Kidney (tissue), 14 donors: ENCODE data around the gene DNAAF5. TPM values are rescaled to one million over a fixed set of nuclear protein-coding genes. Genes with fewer than 3 reads are reported as not detected.

ENCODE experiments used
- DNase-seq, 5 donors: peaks; one replicate each; pipeline ENCODE4 v3.0.0-alpha.2; 2013 to 2020
- FAIRE-seq: peaks from 2 replicates; lab custom pipeline; 2012; peaks lifted over from hg19 to GRCh38; lab: Jason Lieb, UNC
- H3K27ac ChIP-seq, 2 donors: one replicate each; pipeline ENCODE4 v1.7.0; 2013; ENCODE audit warnings: low read depth in 2 of 2, low read length in 2 of 2, inconsistent platforms in 1 of 2
- H3K27me3 ChIP-seq: one replicate; pipeline ENCODE4 v1.7.1; 2013; ENCODE audit warnings: low read length, inconsistent platforms; ENCODE audit not compliant: control insufficient read depth, insufficient read depth
- H3K36me3 ChIP-seq, 3 donors: one replicate each; pipeline versions ENCODE4 v1.7.0 to v1.7.1; 2013; ENCODE audit warnings: low read length in 3 of 3, control low read depth in 1 of 3, inconsistent platforms in 1 of 3; ENCODE audit not compliant: insufficient read depth in 3 of 3, control insufficient read depth in 2 of 3
- H3K4me1 ChIP-seq, 3 donors: one replicate each; pipeline versions ENCODE4 v1.7.0 to v1.7.1; 2013; ENCODE audit warnings: low read length in 3 of 3, inconsistent platforms in 1 of 3, low read depth in 1 of 3; ENCODE audit not compliant: control insufficient read depth in 2 of 3, insufficient read depth in 2 of 3
- H3K4me3 ChIP-seq, 3 donors: one replicate each; pipeline versions ENCODE4 v1.7.0 to v1.8.1; 2013; ENCODE audit warnings: low read length in 3 of 3, control low read depth in 1 of 3, inconsistent platforms in 1 of 3
- H3K9ac ChIP-seq, 3 donors: one replicate each; pipeline versions ENCODE4 v1.7.0 to v1.7.1; 2013; ENCODE audit warnings: low read length in 3 of 3, control low read depth in 1 of 3, inconsistent platforms in 1 of 3
- H3K9me3 ChIP-seq, 3 donors: one replicate each; pipeline versions ENCODE4 v1.7.0 to v1.7.1; 2013; ENCODE audit warnings: low read length in 3 of 3, control low read depth in 1 of 3, inconsistent platforms in 1 of 3; ENCODE audit not compliant: control insufficient read depth in 2 of 3, insufficient read depth in 1 of 3
- CTCF ChIP-seq: IDR thresholded peaks from 3 replicates; pipeline ENCODE4 v1.5.1; 2012; ENCODE audit warnings: mild to moderate bottlenecking, moderate library complexity, borderline replicate concordance; ENCODE audit not compliant: insufficient read depth; ENCODE audit errors: extremely low read depth
- intact Hi-C: fragments of 100-400 bp; cut with DNase I; formaldehyde crosslinking; loops from one replicate; pipeline ENCODE4 v1.11.1; 2022
- polyA plus RNA-seq: library from polyadenylated mRNA; stranded (reverse); fragments of 350-450 nt; fragmentation: Illumina TruSeq; extraction: RNeasy Lipid Tissue Mini Kit (QIAGEN cat#74804); gene quantifications from one replicate; pipeline ENCODE4 v1.2.3, GENCODE V29; 2014; ENCODE audit warnings: low read depth, low replicate concordance; ENCODE audit not compliant: insufficient read depth
- total RNA-seq: library from RNA; stranded (reverse); fragmentation: NEBNext Ultra II Directional; extraction: Animal tissue kit (Norgen Biotek cat#: 25700); gene quantifications from one replicate; pipeline ENCODE4 v1.2.1, GENCODE V29; 2021
- donor health status: control.
- donor health status: control.
- donor health status: control.
- donor health status: control.
- donor health status: control.
- donor health status: DM: yes; HTN: yes; CAD: no.
- donor health status: Normal renal cell carcinoma (clear cell type).

Gene DNAAF5
- total and polyA plus RNA-seq, 2 donors from 2014 or later = 11.6 to 29.7 TPM

- Histone ChIP-seq H3K4me3 (peak overlapping the region in 1 of 3 donors; percentile 4), H3K9ac (no peak overlapping the region), H3K27me3 (no peaks in the 10 kb centered on the region), H3K9me3 (no peaks in the 10 kb centered on the region), H3K27ac (no peak overlapping the region), H3K4me1 (peaks cover 0 to 4% (median 0%) of the 10 kb centered on the region in 3 donors), H3K36me3 (no peaks in the 10 kb centered on the region)
- intact Hi-C loops = no loop called here
- TF ChIP-seq CTCF = no peak
- FAIRE-seq (no peak), DNase-seq (peak; percentile 47 to 74 (median 49))
Measured at GRCh38 chr7:713488-714230, 12.8 kb upstream of the DNAAF5 start.

GRCh38 chr7:714251-714671 lies 12.2 kb upstream of the DNAAF5 start:
- no peak overlapping the region for H3K27ac ChIP-seq
- no peaks in the 10 kb centered on the region for H3K27me3 ChIP-seq
- intact Hi-C loops = no loop called here
- H3K36me3 ChIP-seq = no peaks in the 10 kb centered on the region
- H3K4me1 ChIP-seq = peaks cover 0 to 4% (median 0%) of the 10 kb centered on the region in 3 donors
- peak in 1 of 5 donors; percentile 46 for DNase-seq
- no peak for FAIRE-seq
- H3K9me3 ChIP-seq = no peaks in the 10 kb centered on the region
- no peak overlapping the region for H3K9ac ChIP-seq
- TF ChIP-seq CTCF = no peak
- H3K4me3 ChIP-seq = no peak overlapping the region

GRCh38 chr7:716222-716621 lies 10.3 kb upstream of the DNAAF5 start:
- H3K27ac ChIP-seq = no peak overlapping the region
- intact Hi-C loops = no loop called here
- H3K27me3 ChIP-seq = no peaks in the 10 kb centered on the region
- FAIRE-seq (no peak), DNase-seq (peak in 4 of 5 donors; percentile 21 to 61 (median 54))
- no peaks in the 10 kb centered on the region for H3K9me3 ChIP-seq
- no peak overlapping the region for H3K9ac ChIP-seq
- no peak for TF ChIP-seq CTCF
- no peak overlapping the region for H3K4me3 ChIP-seq
- peaks cover 0 to 4% (median 0%) of the 10 kb centered on the region in 3 donors for H3K4me1 ChIP-seq
- no peaks in the 10 kb centered on the region for H3K36me3 ChIP-seq
